ENCODE results near the gene KIAA0232.

Gene KIAA0232

GRCh38 chr4:6925357-6925836 is 142.9 kb downstream of the KIAA0232 start:
- no peak for DNase-seq

GRCh38 chr4:6926081-6926480 is 143.6 kb downstream of the KIAA0232 start:
- no peak for DNase-seq

- DNase-seq, result no peak
These were observed 144.4 kb downstream of the KIAA0232 start for GRCh38 chr4:6926681-6927478.

GRCh38 chr4:6928081-6928480 is 145.6 kb downstream of the KIAA0232 start:
- DNase-seq, result no peak

- DNase-seq, result no peak
These were observed 146.8 kb downstream of the KIAA0232 start for GRCh38 chr4:6929339-6929811.

- DNase-seq, result no peak
These were observed 147.4 kb downstream of the KIAA0232 start for GRCh38 chr4:6929812-6930464.

GRCh38 chr4:6932475-6932874 is 149.9 kb downstream of the KIAA0232 start:
- no peak for DNase-seq

GRCh38 chr4:6932918-6933317 is 150.4 kb downstream of the KIAA0232 start:
- DNase-seq, result no peak
